Measurements from ENCODE around the gene RIC3.

DNA sequence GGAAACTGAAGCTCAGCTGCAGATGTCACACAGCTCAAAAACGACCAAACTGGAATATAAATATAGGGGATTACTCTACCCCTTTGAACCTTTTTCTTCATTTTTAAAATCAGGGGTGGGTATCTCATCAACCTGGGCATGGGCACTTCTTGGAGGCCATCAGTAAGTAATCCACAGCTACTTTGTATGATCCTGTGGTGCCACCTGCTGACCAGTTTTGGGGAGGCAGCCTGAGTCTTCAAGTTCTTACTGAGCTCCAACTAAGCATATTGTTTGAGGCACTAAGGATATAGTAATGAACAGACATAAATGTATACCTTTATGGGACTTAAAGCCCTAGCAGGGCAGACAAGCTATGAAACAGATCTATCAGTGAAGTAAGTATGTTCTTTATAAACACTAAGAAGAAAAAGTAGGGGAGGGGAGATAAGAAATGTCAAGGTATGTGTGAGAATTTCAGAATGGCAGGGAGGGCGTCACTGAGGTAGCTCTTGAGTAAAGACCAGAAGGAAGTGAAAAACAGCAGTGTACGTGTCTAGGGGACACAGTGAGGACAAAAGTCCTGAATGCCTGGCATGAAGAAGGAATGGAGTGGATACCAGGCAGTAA, 69.4 kb downstream of the RIC3 start:
- TF ChIP-seq, protein P1, sequence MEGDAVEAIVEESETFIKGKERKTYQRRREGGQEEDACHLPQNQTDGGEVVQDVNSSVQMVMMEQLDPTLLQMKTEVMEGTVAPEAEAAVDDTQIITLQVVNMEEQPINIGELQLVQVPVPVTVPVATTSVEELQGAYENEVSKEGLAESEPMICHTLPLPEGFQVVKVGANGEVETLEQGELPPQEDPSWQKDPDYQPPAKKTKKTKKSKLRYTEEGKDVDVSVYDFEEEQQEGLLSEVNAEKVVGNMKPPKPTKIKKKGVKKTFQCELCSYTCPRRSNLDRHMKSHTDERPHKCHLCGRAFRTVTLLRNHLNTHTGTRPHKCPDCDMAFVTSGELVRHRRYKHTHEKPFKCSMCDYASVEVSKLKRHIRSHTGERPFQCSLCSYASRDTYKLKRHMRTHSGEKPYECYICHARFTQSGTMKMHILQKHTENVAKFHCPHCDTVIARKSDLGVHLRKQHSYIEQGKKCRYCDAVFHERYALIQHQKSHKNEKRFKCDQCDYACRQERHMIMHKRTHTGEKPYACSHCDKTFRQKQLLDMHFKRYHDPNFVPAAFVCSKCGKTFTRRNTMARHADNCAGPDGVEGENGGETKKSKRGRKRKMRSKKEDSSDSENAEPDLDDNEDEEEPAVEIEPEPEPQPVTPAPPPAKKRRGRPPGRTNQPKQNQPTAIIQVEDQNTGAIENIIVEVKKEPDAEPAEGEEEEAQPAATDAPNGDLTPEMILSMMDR (IDR thresholded peaks at IDR 0.05; ENCODE audit: poor library complexity), result peak; percentile 84
- TF ChIP-seq EZH2 (IDR thresholded peaks at IDR 0.05; ENCODE audit: borderline replicate concordance), result no peak
